Measurements from ENCODE around the gene PGF.

The PGF gene

DNA sequence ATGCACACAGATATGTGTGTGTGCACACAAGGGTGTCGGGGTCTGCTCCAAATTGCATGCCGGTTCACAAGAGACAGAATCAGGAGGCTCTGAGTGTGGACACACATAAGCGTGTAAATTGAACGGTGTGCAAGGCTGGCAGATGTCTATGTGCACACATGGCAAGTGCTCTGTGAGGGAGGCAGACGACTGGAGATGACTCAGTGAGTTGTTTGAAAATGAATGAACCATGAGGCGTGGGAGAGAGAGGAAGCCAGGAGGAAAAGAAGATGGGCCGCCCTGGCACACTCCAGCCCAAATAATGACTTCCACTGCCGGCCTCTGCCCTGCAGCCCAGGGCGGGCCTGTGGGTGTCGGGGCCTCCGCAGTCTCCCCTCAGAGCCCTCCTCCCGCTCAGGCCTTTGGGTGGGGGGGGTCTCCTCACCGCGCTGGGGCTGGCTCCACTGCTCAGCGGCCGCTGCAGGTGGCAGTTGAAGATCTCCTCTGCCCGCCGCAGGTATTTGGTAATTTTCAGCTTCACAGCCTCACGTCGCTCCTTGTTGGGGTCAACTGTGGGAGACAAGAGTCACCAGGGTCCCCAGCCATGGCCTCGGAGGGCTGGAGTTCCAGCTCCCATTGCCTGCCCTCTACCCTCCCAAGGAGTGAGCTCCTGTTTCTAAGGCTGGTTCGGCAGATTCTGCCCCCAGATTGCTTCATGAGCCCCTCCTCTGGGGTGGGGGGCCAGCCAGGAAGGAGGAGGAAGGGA is 35.8 kb downstream of the PGF start:
- DNase-seq (ENCODE audit: low read depth): no peak
- TF ChIP-seq, protein P1, sequence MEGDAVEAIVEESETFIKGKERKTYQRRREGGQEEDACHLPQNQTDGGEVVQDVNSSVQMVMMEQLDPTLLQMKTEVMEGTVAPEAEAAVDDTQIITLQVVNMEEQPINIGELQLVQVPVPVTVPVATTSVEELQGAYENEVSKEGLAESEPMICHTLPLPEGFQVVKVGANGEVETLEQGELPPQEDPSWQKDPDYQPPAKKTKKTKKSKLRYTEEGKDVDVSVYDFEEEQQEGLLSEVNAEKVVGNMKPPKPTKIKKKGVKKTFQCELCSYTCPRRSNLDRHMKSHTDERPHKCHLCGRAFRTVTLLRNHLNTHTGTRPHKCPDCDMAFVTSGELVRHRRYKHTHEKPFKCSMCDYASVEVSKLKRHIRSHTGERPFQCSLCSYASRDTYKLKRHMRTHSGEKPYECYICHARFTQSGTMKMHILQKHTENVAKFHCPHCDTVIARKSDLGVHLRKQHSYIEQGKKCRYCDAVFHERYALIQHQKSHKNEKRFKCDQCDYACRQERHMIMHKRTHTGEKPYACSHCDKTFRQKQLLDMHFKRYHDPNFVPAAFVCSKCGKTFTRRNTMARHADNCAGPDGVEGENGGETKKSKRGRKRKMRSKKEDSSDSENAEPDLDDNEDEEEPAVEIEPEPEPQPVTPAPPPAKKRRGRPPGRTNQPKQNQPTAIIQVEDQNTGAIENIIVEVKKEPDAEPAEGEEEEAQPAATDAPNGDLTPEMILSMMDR (IDR thresholded peaks at IDR 0.05; ENCODE audit: insufficient read depth, low read depth, low read length, missing control alignments): no peak
- H3K4me3 ChIP-seq (ENCODE audit: low read depth, low read length): no peak overlapping the region

DNA sequence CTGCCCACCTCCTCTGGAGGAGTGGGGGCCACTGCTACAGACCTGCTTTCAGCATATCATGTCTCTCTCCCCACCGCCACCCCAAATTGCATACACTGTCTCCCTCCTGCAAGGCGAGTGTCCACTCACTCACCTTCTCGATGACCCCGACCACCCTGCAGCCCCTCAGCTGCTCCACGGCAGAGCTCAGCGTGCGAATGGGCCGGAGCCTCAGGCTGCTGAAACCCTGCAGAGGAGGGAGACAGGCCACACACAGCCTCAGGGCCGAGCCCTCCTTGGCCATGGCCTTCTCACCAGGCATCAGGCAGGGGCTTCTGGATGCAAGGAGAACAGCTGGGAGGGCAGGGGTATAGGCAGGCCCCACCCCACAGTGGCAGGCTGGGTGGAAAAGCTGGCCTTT is 37.0 kb downstream of the PGF start:
- no peak for DNase-seq (ENCODE audit: low read depth)
- no peak overlapping the region for H3K4me3 ChIP-seq (ENCODE audit: low read depth, low read length)
- TF ChIP-seq, protein P1 (IDR thresholded peaks at IDR 0.05; ENCODE audit: insufficient read depth, low read depth, low read length, missing control alignments): no peak

DNA sequence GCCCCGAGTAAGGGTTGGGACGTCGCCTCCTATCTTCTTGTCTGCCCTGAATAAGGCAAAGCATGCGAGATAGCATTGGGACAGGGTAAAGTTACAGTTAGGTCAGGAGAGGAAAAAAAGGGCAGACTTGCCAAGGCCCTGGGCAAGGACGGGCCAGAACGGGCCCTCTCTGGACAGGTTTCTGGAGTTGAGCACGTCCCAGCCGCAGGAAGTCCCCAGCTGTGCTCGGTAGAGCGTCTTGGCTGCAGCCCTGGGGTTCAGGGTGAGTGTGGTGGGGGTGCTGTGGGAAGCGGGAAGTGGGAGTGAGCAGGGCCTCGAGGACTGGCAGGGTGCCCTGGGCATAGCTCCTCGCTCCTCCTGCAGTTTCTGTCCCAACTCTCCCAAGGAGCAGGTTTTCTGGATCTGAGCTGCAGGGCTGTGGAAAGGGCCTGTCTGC is 37.7 kb downstream of the PGF start:
- H3K4me3 ChIP-seq (ENCODE audit: low read depth, low read length): no peak overlapping the region
- DNase-seq (ENCODE audit: low read depth): no peak
- TF ChIP-seq, protein P1 (IDR thresholded peaks at IDR 0.05; ENCODE audit: insufficient read depth, low read depth, low read length, missing control alignments): no peak

DNA sequence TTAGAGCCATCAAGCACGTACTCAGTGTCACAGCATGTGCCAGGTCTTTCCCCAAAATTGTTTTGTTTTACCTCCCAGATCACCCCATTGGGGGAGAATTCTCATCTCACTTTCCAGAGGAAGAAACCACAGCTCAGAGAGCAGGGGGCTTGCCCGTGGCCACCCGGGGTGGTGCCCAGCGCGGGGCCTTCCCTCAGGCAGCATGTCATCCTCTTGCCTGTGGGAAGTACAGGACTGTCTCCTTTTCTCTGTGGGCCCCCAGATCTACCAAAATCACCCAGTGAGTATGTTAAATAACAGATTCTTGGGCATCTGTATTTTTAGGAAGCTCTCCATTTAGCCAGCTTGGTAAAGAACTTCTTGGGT is 38.2 kb downstream of the PGF start:
- DNase-seq (ENCODE audit: low read depth): no peak
- no peak overlapping the region for H3K4me3 ChIP-seq (ENCODE audit: low read depth, low read length)
- TF ChIP-seq, protein P1 (IDR thresholded peaks at IDR 0.05; ENCODE audit: insufficient read depth, low read depth, low read length, missing control alignments): no peak

DNA sequence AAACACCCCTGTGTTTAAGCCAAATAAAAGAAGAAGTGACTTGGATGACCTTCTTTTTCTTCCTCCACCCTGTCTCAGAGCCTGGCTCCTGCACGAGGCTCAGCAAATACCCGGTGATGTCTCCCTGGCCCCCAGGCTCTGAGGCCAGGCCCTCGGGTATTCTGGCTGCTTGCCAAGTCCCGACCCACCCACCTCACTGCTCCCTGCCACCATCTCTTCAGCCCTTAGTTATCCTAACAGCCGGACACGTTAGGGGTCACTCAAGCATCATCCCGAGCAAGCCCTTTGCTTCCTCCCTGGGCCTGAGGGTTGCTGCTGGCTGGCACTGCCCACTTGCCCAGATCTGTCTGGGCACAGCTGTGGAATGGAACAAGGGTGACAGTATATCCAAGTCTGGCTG is 39.6 kb downstream of the PGF start:
- no peak for DNase-seq (ENCODE audit: low read depth)
- TF ChIP-seq, protein P1 (IDR thresholded peaks at IDR 0.05; ENCODE audit: insufficient read depth, low read depth, low read length, missing control alignments): no peak
- H3K4me3 ChIP-seq (ENCODE audit: low read depth, low read length): no peak overlapping the region

DNA sequence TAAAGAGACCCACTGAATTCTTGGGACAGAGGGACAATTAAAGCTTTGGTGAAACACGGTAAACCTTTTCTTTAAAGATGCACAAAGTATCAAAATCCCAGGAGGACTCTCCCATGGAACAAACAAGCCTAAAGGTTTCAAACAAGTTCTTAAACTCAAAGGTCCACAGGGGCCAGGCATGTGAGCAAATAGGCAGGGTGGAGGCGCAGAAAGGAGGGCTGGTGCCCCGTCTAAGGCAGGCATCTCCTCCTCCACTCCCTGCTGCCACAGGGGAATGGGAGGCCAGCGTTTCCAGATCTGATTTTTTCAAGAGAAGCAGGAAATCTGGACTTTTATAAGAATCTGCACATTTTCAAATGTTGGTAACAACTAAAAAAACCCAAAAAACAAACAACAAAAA is 40.0 kb downstream of the PGF start:
- DNase-seq (ENCODE audit: low read depth): no peak
- TF ChIP-seq, protein P1 (IDR thresholded peaks at IDR 0.05; ENCODE audit: insufficient read depth, low read depth, low read length, missing control alignments): no peak
- H3K4me3 ChIP-seq (ENCODE audit: low read depth, low read length): no peak overlapping the region

Data from GM12865 (cell line).